Measurements from ENCODE around the gene UBR1.

GRCh38 chr15:43046484-43046883 lies 59.4 kb downstream of the UBR1 start:
- TF ChIP-seq CTCF (IDR thresholded peaks at IDR 0.05) = no peak
- no peak for TF ChIP-seq POLR2A (IDR thresholded peaks at IDR 0.05)
